Activated CD4-positive, alpha-beta T cell treated with anti-CD3 and anti-CD28 coated beads, Interleukin-2, Interleukin-4, amounts not matched to agents 100 ng/mL and 50 ng/mL, durations not matched to agents 16 hours and 8 hours (primary cell): ENCODE data around the gene TACR1.
"Not testable (repeated sequence)": the region's sequence is repeated elsewhere in the genome, so short reads cannot be mapped to it uniquely, and the experiment has no call there.

Experiments used
- DNase-seq: peaks from one replicate; pipeline ENCODE4 v3.0.0-alpha.2; 2020; ENCODE audit warnings: low spot score

The TACR1 gene

DNA sequence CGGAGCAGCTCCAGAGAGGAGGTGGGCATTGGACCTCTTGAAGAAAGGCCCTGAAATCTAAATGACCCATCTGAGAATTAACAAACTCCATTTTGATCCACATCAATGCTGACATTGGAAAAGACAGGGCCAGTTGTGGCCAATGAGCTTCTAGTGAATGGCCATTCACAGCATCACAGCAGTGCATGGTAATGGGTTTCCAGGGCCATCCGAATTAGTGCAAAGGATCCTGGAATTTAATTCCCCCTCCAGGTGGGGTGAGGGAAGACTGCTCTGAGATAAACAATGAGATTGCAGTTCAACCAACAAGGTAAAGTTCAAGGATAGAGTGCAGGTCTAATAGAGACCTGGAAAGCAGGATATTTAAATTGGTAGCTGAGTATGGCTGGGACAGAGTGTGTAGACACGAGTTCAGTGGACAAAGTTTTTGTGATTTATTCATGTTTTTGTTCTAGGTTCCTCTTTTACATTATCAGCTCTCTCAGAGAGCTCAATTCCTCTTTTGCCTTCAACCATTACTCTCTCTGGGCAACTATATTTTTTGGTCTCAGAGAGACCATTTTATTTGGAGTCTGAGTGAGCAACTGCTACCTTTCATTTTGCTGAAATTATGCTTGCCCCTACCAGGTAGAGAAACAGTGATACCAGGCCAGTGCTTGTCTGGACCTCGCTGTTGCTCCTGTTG lies 5.0 kb downstream of the TACR1 start:
- DNase-seq, result no peak

DNA sequence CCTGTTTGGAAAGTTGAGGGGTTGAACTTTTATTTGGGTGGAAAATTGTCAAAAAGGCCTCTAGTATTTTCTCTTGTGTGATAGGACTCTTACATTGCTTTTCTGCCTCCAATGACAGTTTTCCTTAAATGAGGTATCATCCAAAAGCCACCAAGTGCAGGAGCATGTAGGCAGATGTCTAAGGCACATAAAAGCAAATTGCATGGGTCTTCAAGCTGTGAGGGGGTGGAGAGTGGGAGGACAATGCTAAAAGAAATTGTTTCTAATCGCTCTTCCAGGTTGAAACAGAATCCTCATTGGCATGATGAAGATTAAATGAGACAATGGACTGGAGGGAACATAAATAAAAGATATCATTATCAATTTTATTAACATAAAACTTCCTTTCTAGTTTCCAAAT lies 6.8 kb downstream of the TACR1 start:
- DNase-seq, result no peak

DNA sequence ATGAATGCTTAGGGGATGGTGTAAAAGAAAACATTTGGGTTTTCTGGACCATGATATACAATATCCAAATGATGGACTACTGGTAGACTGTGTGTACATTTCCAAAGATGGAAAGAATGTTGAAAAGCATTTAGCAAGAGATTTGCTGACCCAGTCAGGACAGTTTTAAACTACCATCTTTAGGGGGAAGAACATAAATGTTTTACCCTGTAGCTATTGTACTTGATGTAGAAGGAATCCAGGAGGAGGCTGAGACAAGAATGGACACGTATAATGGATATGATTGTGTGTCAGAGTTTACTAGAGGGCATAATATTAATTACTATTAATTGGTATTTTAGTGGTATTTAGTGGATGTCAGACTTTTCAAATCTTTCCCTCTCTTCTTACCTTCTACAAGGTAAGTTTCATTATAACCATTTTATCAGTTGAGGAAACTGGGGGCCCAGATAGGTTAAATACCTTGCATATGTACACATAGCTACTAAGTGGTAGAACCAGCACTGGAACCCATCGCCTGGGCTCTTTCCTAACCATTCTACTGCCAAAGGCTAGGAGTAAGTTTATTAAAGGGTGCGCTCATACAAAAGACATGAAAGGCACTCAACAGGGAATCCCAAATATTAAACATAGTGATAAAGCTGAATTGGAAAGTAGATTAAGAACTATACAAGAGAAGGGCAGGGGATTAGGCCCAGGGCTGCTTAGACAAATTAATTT lies 8.9 kb downstream of the TACR1 start:
- no peak for DNase-seq

DNA sequence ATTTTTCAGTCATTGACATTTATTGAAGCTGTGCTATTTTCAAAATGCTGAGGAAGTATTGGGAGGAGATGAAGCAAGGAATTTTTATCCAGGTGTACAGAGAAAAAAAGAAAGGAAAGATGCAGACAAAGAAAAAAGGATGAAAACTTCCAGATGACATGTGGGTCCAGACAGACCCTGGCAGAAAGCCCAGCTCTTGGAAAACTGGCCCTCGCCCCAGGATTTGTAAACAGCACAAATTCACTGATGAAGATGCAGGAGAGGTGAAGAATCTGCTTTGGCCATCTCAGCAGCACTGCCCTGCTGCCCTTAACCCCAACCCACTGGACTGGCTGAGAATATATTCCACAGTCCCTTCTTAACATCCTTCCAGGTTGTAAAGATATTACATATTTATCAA lies 12.5 kb downstream of the TACR1 start:
- DNase-seq, result no peak

DNA sequence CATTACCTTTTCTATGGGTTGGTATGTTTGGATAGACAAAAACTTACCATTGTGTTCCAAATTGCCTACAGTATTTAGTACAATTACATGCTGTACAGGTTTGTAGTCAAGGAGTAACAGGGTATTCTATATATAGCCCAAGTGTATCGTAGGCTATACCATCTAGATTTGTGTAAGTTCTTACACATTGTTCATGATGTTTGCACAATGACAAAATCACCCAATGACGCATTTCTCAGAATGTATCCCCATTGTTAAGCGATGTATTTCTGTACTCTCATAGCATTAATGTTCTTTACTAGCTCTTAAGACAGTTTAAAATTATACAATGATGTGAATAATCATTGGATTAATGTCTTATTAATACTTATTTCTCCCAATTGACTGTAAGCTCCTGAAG lies 16.7 kb downstream of the TACR1 start:
- DNase-seq, result no peak

DNA sequence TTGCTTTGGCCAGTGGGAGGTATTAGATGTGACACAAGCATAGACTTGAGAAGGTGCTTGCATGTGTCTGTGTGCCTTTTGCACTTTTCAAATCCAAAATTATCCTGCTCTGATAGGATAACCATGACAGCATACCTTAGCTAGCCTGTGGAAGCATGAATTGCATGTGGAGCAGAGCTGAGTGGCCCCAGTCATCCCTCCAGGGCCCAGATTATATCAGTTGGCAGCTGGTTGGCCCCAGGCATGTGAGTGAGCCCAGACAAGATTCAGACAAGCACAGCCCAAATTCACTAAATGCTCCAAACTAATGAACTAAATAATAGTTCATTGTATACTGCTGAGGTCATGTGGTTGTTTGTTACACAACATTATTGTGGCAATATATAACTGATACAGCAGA lies 18.8 kb downstream of the TACR1 start:
- no peak for DNase-seq

DNA sequence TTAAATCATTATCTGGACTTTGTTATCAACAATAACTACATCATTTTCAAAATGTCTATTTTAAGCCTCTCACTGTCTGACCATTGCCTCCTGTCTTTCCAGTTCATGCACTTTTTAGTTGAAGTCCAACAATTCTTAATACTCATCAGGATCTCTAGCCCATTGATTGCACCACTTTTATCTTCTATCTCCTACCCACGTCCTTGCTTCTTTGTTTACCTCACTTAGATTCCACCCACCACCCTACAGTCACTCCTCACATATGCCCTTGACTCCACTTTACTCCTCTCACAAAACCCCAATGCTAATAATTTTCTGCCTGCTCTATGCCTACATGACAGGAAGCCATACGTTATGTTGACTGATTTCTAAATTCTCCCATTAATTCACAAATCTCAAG lies 21.9 kb downstream of the TACR1 start:
- DNase-seq, result no peak

DNA sequence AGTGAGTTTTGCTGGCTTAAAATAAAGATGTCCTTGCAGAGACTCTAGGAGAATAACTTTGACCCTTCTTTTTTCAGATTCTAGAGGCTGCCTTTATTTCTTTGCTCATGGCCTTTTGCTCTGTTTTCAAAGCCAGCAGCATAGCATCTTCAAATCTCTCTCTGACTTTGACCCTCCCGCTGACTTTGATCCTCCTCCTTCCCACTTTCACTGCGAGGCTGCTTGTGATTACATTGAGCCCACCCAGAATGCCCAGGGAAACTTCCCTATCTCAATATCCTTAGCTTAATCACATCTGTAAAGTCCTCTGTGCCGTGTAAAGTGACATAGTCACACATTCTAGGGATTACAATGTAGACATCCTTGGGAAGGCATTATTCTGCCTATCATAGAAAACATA lies 23.9 kb downstream of the TACR1 start:
- no peak for DNase-seq

DNA sequence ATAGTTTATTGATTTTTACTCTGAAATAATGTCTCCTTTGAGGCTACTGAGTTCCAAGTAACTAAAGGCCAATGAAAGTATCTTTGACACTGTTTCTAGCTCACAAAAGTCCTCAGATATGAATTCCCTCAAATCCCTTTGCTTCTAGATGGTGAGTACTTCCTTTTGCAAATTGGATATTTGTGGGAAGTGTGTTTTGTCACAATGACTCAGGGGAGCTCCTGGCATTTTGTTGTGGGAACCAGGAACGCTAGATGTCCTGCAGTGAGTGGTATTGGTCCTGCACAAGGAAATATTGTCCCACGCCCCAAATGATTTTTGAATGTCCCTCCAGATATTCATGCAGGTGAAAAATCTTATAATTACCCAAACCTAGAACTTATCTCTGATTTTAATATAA lies 24.3 kb downstream of the TACR1 start:
- DNase-seq, result no peak

DNA sequence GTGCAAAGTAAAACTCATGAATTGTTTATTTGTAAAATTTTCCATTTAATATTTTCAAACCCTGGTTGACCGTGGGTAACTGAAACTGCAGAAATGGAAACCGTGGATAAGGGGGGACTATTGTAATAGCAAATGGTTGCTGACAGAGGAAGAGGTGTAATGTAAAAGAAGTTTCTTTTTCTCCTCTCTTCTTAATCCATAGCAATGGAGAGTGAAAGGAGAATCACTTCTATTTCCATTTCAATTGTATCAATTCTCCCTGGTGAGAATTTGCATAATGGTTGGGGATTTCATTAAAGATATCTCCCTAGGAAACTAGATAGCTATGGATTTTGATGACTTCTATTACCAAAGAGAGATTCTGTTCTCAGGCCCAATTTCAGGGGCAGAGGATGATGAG lies 24.8 kb downstream of the TACR1 start:
- DNase-seq, result no peak

DNA sequence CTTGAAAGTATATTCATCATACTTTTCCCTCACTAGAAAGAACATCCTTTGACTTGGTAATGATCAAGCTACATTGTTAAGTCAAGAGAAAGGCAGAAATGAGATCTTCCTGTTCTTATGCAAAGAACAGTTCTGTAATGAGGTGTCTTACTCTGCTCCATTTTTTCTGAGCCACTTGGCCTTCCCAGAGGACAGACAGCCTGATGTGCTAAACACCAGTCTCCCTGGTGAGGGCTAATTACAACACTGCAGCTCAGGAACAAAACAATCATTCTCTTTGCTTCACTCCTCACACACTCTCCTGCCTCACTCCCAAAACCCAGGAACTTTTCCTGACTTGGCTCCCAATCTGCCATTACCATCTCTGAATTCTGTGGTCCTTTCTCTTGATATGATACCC lies 25.6 kb downstream of the TACR1 start:
- no peak for DNase-seq

DNA sequence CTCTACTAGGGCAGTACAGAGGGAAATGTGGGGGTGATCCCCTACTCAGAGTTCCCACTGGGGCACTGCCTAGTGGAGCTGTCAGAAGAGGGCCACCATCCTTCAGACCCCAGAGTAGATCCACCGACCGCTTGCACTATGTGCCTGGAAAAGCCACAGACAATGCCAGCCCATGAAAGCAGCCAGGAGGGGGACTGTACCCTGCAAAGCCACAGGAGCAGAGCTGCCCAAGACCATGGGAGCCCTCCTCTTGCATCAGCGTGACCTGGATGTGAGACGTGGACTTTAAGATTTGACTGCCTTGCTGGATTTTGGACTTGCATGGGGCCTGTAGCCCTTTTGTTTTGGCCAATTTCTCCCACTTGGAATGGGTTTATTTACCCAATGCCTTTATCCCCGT lies 27.9 kb downstream of the TACR1 start:
- not testable (repeated sequence) for DNase-seq

DNA sequence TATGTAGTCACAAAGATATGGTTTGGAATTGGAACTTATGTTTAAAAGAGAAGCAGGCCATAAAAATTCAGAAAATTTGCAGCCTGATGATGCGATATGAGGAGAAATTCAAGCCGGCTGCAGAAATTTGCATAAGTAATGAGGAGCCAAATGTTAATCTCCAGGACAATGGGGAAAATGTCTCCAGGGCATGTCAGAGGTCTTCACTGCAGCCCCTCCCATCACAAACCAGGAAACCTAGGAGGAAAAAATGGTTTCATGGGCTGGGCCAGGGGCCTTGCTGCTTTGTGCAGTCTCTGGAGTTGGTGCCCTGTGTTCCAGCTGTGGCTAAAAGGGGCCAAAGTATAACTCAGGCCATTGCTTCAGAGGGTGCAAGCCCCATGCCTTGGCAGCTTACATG lies 28.4 kb downstream of the TACR1 start:
- no peak for DNase-seq

DNA sequence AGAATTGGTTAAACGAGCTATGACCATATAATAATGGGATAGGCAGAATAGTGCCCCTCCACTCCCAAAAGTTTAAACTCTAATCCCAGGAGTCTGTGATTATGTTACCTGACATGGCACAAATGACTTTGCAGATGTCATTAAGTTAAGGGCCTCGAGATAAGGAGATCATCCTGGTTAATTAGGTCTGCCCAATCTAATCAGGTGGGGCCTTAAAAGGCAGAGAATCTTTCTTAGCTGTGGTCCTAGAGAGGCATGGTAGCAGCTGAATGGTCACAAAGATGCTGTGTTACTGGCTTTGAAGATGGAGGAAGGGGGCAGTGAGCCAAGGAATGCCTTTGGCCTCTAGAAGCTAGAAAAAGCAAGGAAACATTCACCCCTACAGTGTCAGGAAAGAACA lies 31.1 kb downstream of the TACR1 start:
- no peak for DNase-seq

DNA sequence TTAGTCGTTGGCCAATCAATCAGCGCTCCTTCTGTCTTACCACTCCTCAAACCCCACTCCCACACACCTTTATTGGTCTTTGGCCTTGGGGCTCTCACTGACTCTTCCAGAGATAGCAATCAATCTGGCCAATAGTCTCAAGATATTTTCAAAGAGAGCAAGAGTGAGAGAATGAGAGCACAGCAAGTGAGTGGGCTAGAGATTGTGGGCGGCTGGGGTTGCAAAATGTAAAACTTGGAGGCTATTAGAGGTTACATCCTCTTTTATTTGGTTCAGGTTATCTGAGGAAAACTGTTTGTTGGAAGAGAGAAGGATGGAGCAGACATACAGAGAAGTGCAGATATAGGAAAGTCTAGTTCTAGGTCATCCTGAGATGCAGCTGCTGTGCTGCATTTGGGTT lies 32.8 kb downstream of the TACR1 start:
- no peak for DNase-seq

DNA sequence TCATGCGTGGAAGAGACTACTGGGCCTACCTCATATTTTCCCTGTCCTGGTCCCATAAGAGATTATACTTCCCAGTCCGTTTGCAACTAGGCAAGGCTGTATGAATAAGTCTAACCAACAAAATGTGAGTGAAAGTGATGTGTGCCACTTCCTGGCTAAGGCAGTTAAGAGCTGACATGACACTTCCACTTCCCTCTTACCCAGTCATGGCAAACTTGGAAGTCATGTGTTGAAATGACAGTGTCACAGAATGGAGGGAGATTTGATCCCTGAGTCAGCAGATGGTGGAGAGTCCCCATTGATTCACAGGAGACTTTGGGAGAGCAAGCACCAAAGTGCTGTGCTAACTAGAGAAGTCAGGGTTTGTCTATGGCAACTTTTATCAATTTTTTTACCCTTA lies 36.4 kb downstream of the TACR1 start:
- DNase-seq, result peak; percentile 2

DNA sequence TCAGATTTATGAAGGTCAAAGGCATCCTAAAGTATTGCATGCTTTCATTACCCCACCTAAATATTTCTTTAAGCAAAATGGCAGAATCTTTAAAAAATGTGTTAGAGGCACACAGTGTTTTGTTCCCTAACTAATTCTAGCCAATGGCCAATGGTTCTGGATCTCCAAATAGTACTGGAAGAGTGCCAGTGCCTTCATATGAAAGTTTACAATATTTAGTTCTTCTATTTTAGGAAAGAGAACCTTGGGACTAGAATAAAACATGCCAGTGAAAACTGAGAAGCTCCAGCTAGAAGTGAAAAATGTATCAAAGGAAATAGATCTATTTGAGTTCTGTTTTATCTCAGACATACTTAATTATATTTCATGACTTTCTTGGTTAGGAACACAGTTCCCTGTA lies 37.1 kb downstream of the TACR1 start:
- no peak for DNase-seq

DNA sequence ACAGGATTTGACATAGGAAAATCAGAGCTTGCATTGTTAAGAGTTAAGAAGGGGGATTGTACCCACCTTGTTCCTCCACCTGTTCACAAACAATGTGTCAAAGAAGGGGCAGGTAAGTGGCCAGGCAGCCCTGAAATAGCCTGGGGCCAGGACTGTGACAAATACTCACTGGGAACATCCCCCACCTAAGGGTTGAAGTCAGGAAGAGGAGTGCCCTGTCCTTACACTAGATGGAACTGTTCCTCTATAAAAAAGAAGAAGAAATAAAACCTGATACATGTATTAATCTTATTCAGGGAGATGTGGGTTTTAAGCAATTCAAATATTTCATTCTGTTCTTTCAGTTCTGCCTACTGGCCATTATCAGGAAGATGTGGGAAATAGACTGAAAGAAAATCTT lies 41.9 kb downstream of the TACR1 start:
- no peak for DNase-seq

DNA sequence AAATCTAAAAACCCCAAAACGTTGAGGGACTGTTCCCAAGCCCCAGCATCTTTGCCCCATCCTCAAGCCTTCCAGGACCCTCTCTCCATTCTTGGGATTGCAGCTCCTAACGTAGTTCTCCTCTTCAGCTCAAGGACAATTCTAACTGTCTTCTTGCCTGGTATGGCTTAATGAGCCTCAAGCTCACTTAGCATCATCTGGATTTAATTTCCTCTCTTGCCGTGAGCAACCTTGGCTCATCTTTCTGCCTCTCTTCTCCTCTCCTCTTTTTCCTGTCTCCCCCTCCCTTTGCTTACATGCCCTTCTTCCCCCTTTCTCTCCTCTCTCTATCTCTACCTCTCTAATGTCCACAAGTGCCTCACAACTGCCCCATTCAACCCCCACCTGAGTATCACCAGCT lies 44.2 kb downstream of the TACR1 start:
- DNase-seq, result no peak

DNA sequence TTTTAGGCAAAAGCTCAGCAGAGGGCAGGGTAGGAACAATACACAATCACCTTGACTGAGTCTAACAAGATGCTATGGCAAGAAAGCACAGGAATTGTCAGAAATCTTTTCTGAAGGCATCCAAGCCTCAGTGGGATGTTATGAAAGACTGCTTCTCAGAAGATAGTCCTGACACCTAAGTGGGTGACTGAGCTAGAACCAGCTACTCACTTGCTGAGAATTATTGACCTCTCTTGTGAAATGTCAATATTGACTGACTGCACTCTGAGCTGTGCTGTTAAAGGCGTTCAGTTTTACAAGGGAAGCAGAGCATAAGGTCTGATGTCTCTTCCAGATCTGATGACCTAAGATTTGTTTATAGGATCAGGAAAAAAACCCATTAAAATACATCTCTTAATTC lies 46.1 kb downstream of the TACR1 start:
- no peak for DNase-seq

DNA sequence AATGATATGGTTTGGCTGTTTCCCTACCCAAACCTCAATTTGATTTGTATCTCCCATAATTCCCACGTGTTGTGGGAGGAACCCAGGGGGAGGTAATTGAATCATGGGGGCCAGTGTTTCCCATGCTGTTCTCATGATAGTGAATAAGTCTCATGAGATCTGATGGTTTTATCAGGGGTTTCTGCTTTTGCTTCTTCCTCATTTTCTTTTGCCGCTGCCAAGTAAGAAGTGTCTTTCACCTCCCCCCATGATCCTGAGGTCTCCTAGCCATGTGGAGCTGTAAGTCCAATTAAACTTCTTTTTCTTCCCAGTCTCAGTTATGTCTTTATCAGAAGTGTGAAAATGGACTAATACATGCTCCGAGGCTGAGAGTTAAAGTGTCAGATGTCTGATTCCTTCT lies 47.1 kb downstream of the TACR1 start:
- not testable (repeated sequence) for DNase-seq

DNA sequence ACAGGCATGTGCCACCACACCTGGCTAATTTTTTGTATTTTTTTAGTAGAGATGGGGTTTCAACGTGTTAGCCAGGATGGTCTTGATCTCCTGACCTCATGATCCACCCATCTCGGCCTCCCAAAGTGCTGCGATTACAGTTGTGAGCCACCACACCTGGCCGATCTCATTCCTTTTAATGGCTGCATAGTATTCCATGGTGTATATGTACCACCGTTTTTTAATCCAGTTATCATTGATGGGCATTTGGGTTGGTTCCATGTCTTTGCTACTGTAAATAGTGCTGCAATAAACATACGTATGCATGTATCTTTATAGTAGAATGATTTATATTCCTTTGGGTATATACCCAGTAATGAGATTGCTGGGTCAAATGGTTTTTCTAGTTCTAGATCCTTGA lies 51.4 kb downstream of the TACR1 start:
- DNase-seq, result not testable (repeated sequence)

DNA sequence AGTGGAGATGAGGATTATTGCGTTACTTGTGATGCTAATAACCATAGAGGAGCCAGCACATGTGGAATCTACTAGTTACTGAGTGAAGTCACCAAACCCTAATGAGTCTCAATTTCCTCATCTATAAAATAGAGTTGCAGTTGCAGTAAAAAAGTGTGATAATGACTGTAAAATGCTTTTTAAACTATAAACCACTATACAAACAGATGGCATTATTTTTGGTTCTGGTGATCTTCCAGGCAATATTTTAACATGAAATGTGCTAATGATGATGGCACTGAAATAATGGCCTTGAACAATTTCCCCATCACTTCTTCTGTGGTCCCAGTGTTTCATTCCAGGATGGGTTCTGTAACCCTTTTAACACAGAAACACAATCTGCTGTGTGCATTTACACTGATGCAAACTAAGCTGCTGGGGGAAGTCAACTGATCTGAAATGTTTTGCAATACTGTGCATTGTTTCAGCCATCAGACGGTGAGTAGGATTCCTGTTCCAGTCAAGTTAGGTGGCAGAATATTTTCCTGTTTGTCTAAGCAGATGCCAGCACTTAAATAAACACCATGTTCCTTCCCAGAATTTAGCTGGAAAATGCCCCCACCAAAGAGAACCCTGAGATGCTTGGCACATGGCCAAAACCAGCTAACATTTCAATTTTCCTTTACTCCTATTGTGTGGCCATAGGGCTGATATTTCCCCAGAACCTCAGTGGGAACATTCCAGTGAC lies 52.6 kb downstream of the TACR1 start:
- DNase-seq, result no peak
